ENCODE results near the gene BIRC5. TPM values are rescaled to one million over a fixed set of nuclear protein-coding genes. Genes with fewer than 3 reads are reported as not detected.
"Not testable (repeated sequence)": the region's sequence is repeated elsewhere in the genome, so short reads cannot be mapped to it uniquely, and the experiment has no call there.

The BIRC5 gene
- total RNA-seq, 2 experiments from 2014 or later, result 86.1 to 86.5 TPM

DNA sequence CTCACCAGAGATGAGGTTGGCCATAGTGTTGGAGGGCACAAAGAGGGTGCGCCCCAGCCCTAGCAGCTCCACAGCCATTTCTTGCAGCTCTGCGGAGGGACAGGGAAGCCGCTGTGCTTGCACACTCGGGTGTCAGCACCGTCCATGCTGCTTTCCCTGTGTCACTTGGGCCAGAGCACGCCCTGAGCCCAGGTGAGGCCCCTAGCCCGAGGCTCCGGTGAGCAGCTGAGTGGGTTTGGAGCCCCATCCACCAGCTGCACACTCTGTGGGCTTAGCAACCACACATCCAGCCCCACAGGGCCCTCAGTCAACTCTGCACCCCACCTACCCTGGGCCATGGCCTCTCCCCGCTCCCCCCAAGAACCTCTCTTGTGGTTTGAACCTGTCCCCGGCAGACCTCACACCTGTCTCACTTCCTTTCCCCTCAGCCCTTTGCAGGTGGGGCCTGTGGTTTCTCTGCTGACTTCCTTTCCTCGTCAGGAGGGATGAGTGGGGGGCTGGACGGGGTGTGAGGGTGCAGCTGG, 38.1 kb downstream of the BIRC5 start:
- Mint-ChIP-seq H3K36me3 (ENCODE audit: low read depth) (no peaks in the 10 kb centered on the region), H3K4me1 (peaks cover 53% of the 10 kb centered on the region), H3K27me3 (peaks cover 3% of the 10 kb centered on the region), H3K9me3 (no peaks in the 10 kb centered on the region), H3K4me3 (peak overlapping the region; percentile 75), H3K27ac (peak overlapping the region; percentile 79)
- CTCF ChIA-PET, result interaction anchor here (0.6 to 3.8 kb wide), 16 partner anchors 10 to 414 kb away, joined by 3 to 25 read pairs (median 8); no protein-coding TSS in a partner anchor
- POLR2A ChIA-PET, result interaction anchor here (0.9 to 2.0 kb wide), 9 partner anchors 12 to 233 kb away, joined by 3 to 9 read pairs (median 3); partner anchors contain the start of gene SOCS3
- DNase-seq, result peak; percentile 66

DNA sequence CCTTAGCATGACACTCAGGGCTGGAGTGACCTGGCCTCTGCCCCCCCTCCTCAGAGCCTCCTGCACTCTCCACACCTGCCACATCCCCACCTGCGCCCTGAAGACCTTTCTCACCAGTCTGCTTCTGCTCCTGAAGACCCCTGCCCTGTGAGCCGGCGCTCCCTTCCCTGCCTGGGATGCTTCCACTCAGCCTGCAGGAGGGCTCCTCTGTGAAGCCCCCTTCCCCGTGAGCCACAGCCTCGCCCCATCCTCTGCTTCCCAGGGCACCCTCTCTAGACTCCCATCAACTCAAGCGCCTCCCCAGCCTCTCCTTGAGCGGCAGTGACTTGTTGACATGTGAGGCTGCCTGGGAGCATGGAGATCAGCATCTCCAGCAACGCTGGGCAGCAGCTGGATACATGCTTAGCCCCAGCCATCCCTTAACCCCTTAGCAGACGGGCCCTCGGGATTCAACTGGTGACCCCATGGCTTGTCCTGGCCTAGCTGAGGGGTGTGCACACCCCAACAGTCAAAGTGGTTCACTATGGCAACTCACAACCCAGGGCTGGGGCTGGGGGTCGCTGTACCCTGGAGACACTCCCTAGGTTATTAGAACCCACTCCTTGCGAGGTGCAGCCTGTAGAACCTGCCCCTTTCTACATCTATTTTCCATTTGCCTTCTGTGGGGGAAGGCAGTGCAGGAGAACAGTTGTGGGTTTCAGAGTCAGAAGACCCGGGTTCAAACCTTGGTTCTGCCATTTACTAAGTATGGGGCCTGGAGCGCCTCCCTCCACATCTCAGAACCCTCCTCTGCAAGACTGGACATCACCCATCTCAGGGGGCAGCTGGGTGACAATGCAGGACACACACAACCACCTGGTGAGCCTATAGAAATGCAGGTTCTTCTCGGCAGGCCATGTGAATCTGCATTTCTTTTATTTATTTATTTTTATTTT, 38.9 kb downstream of the BIRC5 start:
- H3K36me3 Mint-ChIP-seq (ENCODE audit: low read depth), result no peaks in the 10 kb centered on the region
- ChIA-PET CTCF (interaction anchor here (0.7 to 3.8 kb wide), 6 partner anchors 35 to 169 kb away, joined by 3 to 25 read pairs (median 18); no protein-coding TSS in a partner anchor), POLR2A (interaction anchor here (1.0 to 1.3 kb wide), 2 partner anchors 90 to 234 kb away, joined by 3 to 5 read pairs; no protein-coding TSS in a partner anchor)
- H3K4me3 Mint-ChIP-seq, result peak overlapping the region; percentile 75
- H3K4me1 Mint-ChIP-seq, result peaks cover 61% of the 10 kb centered on the region
- no peak for DNase-seq
- peak overlapping the region; percentile 79 for H3K27ac Mint-ChIP-seq
- no peaks in the 10 kb centered on the region for H3K27me3 Mint-ChIP-seq
- no peaks in the 10 kb centered on the region for H3K9me3 Mint-ChIP-seq

DNA sequence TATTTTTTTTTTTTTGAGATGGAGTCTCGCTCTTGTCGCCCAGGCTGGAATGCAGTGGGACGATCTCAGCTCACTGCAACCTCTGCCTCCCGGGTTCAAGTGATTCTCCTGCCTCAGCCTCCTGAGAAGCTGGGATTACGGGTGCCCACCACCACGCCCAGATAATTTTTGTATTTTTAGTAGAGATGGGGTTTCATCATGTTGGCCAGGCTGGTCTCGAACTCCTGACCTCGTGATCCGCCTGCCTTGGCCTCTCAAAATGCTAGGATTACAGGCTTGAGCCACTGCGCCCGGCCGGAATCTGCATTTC, 39.5 kb downstream of the BIRC5 start:
- H3K27ac Mint-ChIP-seq, result peak overlapping the region; percentile 78
- H3K4me3 Mint-ChIP-seq, result peak overlapping the region; percentile 75
- not testable (repeated sequence) for DNase-seq; H3K9me3 Mint-ChIP-seq; H3K27me3 Mint-ChIP-seq; H3K36me3 Mint-ChIP-seq (ENCODE audit: low read depth)
- ChIA-PET POLR2A (interaction anchor here (1.3 kb wide), 1 partner anchor 90 kb away, joined by 5 read pairs; no protein-coding TSS in a partner anchor), CTCF (interaction anchor here (0.7 to 1.9 kb wide), 2 partner anchors 121 to 169 kb away, joined by 3 to 4 read pairs; no protein-coding TSS in a partner anchor)
- peaks cover 66% of the 10 kb centered on the region for H3K4me1 Mint-ChIP-seq

DNA sequence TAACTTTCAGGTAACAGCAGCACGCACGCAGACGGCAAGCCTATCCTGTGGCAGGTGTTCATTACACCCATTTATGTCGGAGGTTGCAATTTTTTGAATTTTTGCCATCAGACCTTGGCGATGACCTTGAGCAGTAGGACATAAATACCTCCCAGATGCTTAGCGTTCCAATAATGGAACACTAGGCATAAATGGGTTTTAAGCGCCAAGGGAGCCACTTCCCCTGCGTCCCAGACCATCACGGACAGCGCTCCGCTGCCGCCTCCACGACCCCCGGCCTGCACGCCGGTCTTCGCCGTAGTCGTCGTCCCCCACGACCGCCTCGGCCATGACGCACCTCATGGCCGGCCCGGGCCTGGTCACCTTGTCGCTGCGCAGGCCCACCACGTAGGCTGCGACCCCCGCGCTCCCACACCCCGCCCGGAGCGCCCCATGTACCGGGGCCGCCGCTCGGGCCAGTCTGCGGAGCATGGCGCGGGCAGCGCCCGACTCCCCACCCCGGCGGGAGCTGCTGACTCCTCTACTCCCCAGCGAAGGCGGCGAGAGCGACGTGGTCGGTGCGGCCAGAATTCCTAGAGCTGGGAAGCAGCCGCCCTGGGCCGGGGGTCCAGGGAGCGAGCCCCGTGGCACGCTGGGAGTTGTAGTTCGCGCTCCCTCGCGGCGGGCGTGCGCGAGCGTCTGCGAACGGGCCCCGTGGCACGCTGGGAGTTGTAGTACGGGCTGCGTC, 40.1 kb downstream of the BIRC5 start:
- no peaks in the 10 kb centered on the region for H3K36me3 Mint-ChIP-seq (ENCODE audit: low read depth)

DNA sequence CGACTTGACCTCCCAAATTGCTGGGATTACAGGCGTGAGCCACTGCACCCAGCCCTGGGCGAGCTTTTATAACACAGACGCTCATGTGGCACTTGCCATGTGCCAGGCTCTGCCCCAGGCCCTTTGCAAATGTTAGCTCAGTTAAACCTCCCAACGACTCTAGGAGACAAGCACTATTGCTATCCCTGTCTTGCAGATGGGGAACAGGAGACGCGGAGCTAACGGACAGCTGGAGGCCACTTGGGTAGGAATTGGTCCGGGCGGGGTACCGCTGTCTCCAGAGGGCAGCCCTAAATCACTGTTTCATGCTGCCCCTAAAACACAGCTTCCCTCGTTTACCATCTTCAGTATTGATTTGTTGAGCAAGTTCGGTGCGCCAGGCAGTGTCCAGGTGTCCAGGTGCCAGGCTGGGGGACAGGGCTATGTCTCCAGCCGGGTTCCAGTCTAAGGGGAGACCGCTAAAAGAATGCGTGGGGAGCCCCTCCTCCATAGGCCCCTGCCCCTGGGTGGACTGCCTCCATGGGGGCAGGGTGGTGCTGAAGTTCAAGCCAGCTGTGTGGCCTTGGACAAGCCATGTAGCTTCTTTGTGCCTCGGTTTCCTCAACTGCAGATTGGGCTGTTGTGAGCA, 41.1 kb downstream of the BIRC5 start:
- Mint-ChIP-seq H3K4me3 (peak overlapping the region; percentile 49), H3K27me3 (no peaks in the 10 kb centered on the region), H3K9me3 (no peaks in the 10 kb centered on the region), H3K4me1 (peaks cover 75% of the 10 kb centered on the region), H3K36me3 (ENCODE audit: low read depth) (no peaks in the 10 kb centered on the region), H3K27ac (no peak overlapping the region)
- CTCF ChIA-PET, result interaction anchor here (0.7 to 0.8 kb wide), 2 partner anchors 157 to 190 kb away, joined by 3 read pairs; no protein-coding TSS in a partner anchor
- DNase-seq, result no peak
- POLR2A ChIA-PET, result interaction anchor here (0.9 to 2.7 kb wide), 7 partner anchors 8 to 296 kb away, joined by 3 to 8 read pairs (median 3); partner anchors contain the start of genes SOCS3, TMC8 and TNRC6C

More for the DNA sequence above, 40.1 kb downstream of the BIRC5 start:
- POLR2A ChIA-PET, result interaction anchor here (0.9 to 2.7 kb wide), 6 partner anchors 9 to 295 kb away, joined by 3 to 8 read pairs (median 4); partner anchors contain the start of genes SOCS3, TMC8 and TNRC6C
- Mint-ChIP-seq H3K27ac (peak overlapping the region; percentile 78), H3K4me1 (peaks cover 67% of the 10 kb centered on the region), H3K27me3 (no peaks in the 10 kb centered on the region), H3K9me3 (no peaks in the 10 kb centered on the region), H3K4me3 (peak overlapping the region; percentile 75)
- DNase-seq, result peak; percentile 87
- CTCF ChIA-PET, result interaction anchor here (0.8 to 1.9 kb wide), 2 partner anchors 120 to 191 kb away, joined by 3 to 4 read pairs; no protein-coding TSS in a partner anchor

DNA sequence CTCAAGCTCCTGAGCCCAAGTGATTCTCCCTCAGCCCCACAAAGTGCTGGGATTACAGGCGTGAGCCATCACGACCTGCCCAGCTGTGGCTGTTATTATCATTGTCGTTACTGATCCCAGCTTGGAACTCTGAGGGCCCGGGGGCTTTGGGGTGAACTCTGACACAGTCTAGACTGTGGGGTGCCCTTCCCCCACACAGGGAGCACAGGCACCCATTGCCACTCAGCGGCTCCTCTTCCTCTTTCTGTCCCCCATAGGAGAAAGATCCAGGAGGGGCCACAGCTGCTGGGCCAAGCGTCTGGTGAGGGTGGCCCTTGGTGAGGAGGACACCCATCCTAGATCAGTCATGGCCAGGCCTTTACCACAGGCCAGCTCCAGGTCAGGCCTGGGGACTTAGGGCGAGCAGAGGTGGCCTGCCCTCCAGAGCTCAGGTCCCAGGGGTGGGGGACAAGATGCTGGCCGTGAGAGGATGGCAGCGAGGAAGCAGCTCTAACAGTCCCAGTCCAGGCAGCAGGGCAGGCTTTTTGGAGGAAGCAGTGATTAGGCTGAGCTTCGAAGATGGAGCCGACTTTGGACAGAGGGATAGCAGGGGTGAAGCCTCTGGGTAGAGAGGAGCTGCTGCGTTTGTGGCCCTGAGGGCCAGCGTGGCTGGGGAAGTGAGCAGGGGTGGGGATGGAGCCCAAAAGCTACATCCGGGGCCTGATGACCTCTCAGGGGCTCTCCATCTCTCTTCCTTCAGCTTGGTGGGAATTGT, 42.1 kb downstream of the BIRC5 start:
- Mint-ChIP-seq H3K27me3 (no peaks in the 10 kb centered on the region), H3K4me1 (peaks cover 74% of the 10 kb centered on the region), H3K9me3 (no peaks in the 10 kb centered on the region), H3K27ac (peak overlapping the region; percentile 44), H3K4me3 (no peak overlapping the region), H3K36me3 (ENCODE audit: low read depth) (no peaks in the 10 kb centered on the region)
- POLR2A ChIA-PET, result interaction anchor here (1.3 to 2.7 kb wide), 3 partner anchors 33 to 129 kb away, joined by 3 to 8 read pairs (median 5); partner anchors contain the start of gene TMC8
- DNase-seq, result no peak
- CTCF ChIA-PET, result no interaction called here

DNA sequence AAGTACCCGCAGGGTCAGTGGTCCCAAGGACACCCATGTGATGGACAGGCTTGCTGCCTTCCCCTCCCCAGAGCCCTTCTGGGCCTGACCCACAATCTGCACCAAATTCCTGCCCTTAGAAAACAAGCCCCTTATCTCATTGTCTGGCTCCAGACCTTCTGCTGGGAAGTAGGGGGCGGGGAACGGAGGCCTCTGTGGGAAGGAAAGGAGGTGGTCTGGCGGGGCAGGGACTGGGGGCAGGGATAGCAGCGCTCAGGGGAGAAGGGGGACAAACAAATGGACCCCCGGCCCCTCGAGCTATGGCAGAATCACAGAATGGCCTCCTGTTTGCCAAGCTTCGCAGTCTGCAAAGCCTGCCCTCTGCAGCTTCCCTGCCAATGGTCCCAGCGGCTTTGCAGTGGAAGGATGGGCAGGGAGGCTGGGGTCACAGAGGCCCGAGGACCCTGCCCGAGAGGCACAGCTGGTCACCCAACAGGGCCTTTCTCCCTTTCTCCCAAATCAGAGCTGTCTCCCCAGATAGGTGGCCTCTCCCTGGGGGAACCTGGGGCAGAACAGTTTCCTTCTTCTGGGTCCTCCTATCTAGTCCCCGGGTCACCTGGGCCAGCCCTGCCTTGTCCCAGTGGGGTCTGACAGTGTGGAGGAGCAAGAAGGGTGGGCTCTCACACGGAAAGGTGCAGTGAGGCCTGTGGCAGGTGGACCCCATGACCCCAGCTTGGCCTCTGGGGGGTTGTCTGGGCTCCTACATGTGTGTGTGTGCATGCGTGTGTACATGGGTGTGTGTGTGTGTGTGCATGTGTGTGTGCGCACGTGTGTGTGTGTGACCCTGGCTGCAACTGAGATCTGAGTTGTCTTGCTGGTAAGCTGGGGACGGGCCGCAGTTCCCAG, 42.9 kb downstream of the BIRC5 start:
- Mint-ChIP-seq H3K9me3 (no peaks in the 10 kb centered on the region), H3K4me3 (no peak overlapping the region), H3K27ac (peak overlapping the region; percentile 86), H3K27me3 (no peaks in the 10 kb centered on the region), H3K4me1 (peaks cover 71% of the 10 kb centered on the region), H3K36me3 (ENCODE audit: low read depth) (no peaks in the 10 kb centered on the region)
- ChIA-PET POLR2A (interaction anchor here (1.3 to 1.4 kb wide), 2 partner anchors 34 to 128 kb away, joined by 3 to 5 read pairs; no protein-coding TSS in a partner anchor), CTCF (interaction anchor here (1.3 kb wide), 1 partner anchor 99 kb away, joined by 3 read pairs; no protein-coding TSS in a partner anchor)
- no peak for DNase-seq

DNA sequence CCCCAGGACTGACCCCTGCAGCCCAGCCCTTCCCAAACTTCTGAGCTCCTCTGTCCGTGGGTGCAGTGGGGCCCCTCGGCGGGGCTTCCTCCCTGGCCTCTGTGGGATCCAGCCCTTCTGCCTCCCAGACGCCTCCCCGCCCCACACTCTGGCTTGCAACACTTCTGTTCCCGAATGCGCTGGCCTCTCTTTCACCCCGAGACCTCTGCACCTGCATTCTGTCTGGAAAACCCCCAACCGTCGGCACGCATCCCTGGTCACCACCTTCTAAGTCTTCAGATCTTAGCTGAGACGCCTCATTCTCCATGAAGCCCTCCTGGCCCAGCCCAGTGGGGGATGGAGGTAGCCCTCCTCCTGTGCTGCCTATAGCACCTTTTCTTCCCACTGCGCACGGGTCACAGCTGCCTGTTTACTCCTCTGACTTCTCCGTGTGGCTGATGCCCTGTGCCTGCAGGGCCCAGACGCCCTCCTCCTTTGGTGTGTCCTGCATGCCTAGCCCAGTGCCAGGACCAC, 43.8 kb downstream of the BIRC5 start:
- DNase-seq, result no peak
- Mint-ChIP-seq H3K36me3 (ENCODE audit: low read depth) (no peaks in the 10 kb centered on the region), H3K27me3 (no peaks in the 10 kb centered on the region), H3K4me3 (peak overlapping the region; percentile 27), H3K27ac (peak overlapping the region; percentile 86), H3K4me1 (peaks cover 69% of the 10 kb centered on the region), H3K9me3 (no peaks in the 10 kb centered on the region)
- POLR2A ChIA-PET, result interaction anchor here (1.1 to 2.1 kb wide), 3 partner anchors 98 to 527 kb away, joined by 3 to 7 read pairs (median 3); no protein-coding TSS in a partner anchor
- CTCF ChIA-PET, result interaction anchor here (1.3 kb wide), 1 partner anchor 98 kb away, joined by 3 read pairs; no protein-coding TSS in a partner anchor

DNA sequence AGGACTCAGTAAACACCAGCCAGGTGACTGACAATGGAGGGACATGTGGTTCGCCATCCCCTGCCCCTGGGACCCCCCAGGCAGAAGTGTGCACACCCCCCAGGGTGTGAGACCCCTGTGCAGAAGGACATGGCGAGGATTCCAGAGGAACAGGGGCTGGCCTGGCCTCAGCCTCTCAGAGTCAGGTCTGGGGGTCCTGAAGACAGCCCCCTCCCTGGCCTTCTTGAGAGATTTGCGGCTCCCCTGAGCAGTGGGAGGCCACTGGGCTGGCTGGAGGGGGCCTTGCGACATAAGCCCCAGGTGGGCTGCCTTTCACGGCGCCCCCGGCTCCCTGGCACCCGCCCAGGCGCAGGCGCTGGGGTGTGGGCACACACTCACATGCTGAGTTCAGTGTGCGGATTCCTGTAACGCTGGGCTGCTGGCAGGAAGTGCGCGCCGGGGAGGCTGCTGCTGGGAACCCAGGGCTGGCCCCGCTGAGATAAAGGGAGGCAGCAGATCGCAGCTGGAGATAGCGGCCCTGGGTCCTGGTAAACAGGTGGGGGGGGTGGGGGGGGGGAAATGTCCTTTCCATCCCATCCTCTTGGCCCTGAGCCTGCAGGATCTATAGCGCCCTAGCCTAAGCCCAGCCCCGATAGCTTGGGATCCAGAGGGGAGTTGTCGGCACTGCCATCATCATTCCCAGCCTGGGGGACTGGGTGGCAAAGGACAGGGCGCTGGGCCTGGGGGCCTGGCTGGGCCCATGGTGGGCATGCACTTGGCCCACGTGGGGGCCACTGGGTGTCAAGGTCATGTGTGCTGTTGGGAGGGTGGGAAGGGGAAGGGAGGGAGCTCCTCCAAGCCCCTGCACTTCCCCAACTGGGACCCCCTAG, 44.5 kb downstream of the BIRC5 start:
- Mint-ChIP-seq H3K36me3 (ENCODE audit: low read depth) (no peaks in the 10 kb centered on the region), H3K9me3 (no peaks in the 10 kb centered on the region), H3K27ac (peak overlapping the region; percentile 86), H3K4me3 (peak overlapping the region; percentile 77), H3K27me3 (no peaks in the 10 kb centered on the region), H3K4me1 (peaks cover 71% of the 10 kb centered on the region)
- POLR2A ChIA-PET, result interaction anchor here (0.8 to 2.1 kb wide), 9 partner anchors 7 to 527 kb away, joined by 3 to 8 read pairs (median 4); no protein-coding TSS in a partner anchor
- DNase-seq, result peak; percentile 83
- CTCF ChIA-PET, result interaction anchor here (1.3 kb wide), 1 partner anchor 98 kb away, joined by 3 read pairs; no protein-coding TSS in a partner anchor

DNA sequence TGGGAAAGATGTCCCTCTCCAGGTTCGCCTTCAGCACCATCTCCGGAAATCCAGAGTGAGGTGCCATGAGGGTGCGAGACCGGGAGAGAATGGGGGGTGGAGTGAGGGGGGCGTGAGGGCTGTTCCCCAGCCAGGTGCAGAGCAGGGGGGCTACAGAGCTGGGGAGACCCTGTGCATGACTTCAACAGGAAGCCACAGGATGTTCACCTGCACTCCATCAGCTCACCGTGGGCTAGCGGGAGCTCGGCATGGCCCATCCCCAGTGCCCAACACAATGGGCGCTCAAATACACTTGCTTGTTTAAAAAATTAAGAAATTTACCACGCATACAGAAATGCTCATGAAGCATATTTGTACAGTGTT, 45.1 kb downstream of the BIRC5 start:
- peaks cover 71% of the 10 kb centered on the region for H3K4me1 Mint-ChIP-seq
- peak overlapping the region; percentile 64 for H3K27ac Mint-ChIP-seq
- peak overlapping the region; percentile 49 for H3K4me3 Mint-ChIP-seq
- ChIA-PET CTCF (no interaction called here), POLR2A (interaction anchor here (0.9 to 2.1 kb wide), 7 partner anchors 8 to 123 kb away, joined by 3 to 8 read pairs (median 5); no protein-coding TSS in a partner anchor)
- no peaks in the 10 kb centered on the region for H3K27me3 Mint-ChIP-seq
- no peaks in the 10 kb centered on the region for H3K36me3 Mint-ChIP-seq (ENCODE audit: low read depth)
- no peak for DNase-seq
- H3K9me3 Mint-ChIP-seq, result no peaks in the 10 kb centered on the region

All from activated CD4-positive, alpha-beta memory T cell treated with anti-CD3 and anti-CD28 coated beads, Interleukin-2, amount 10 ng/mL, durations not matched to agents 7 days and 5 days (primary cell).